ENCODE data around the gene WIPF2.

The WIPF2 gene

DNA sequence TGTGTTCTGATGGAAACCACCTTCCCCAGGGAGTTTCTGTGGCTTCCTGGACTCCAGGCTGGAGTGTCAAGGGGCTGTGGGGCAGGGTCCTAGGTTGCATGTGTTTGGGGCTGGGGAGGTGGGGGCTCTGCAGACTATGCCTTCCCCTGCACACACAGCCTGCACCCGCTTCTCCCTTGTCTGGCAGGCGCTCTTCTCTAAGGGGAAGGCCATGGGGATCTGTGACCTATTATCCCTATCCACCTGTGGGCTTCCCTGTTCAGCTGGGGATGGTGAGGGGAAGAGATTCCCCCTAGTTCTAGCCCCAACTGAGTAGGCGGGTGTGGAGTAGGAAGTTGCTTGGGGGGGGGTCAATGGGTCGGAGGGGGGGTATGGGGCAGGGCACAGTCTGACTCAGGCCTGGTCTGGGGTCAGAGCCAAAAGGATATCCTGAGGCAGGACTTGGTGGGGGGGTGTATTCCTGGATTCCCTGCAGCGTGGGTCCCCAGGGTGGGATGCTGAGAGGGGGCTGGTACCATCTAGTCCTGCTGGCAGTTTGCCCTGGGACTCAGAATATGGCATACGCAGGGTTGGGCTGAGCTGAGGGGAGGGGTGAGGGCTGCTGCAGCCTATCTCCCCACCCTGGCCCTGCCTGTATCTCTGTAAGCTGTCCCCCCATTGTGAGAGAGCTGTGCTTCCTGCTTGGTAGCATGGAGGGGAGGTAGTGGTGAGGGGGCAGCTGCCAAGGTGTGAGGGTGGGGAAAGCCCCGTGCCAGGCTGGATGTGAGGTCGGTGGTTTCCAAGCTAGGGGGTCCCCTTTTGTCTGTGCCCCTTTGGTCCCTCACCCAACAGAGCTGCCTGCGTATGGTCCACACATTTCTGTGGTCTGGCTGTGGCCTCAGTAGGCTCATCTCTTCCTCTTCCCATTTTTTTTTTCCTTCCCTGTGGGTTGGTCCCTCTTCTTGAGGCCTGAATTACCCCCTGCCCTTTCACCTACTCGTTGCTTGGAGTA is 104.6 kb downstream of the WIPF2 start:
- peaks cover 8% of the 10 kb centered on the region for H3K79me2 ChIP-seq (ENCODE audit: control insufficient read depth, insufficient read depth, low read length)
- H3K23ac ChIP-seq (ENCODE audit: low read length) = no peak overlapping the region
- no peak overlapping the region for H4K8ac ChIP-seq (ENCODE audit: low read depth, low read length)
- H3K4ac ChIP-seq (ENCODE audit: low read depth, low read length) = no peak overlapping the region
- no peaks in the 10 kb centered on the region for H3K36me3 ChIP-seq (ENCODE audit: control insufficient read depth, insufficient read depth, low read length)
- no peak overlapping the region for H3K4me3 ChIP-seq (ENCODE audit: low read length)
- H3K4me1 ChIP-seq (ENCODE audit: control insufficient read depth, low read depth, low read length) = peaks cover 8% of the 10 kb centered on the region
- H2BK5ac ChIP-seq (ENCODE audit: low read length) = no peak overlapping the region
- no CpG with 5 or more reads among the region's 10 CpGs for WGBS (ENCODE audit: extremely low coverage, insufficient coverage, low lambda C conversion rate)
- H3K4me2 ChIP-seq (ENCODE audit: low read length) = no peak overlapping the region
- DNase-seq = no peak
- no peak overlapping the region for H2BK15ac ChIP-seq (replicated peaks; ENCODE audit: low read depth)
- H3K79me1 ChIP-seq (ENCODE audit: low read length) = peaks cover 27% of the 10 kb centered on the region
- H2AK5ac ChIP-seq (ENCODE audit: low read length) = no peak overlapping the region
- no peak overlapping the region for H3K56ac ChIP-seq (ENCODE audit: low read length)
- no peak overlapping the region for H3K27ac ChIP-seq (ENCODE audit: low read depth, low read length)
- no peak overlapping the region for H2BK120ac ChIP-seq (ENCODE audit: low read depth, low read length)
- H3K9ac ChIP-seq (ENCODE audit: low read length) = no peak overlapping the region
- H4K5ac ChIP-seq (ENCODE audit: low read length) = no peak overlapping the region
- no peak overlapping the region for H3K18ac ChIP-seq (ENCODE audit: low read length)
- H3K27me3 ChIP-seq (ENCODE audit: insufficient read depth, low read length, poor library complexity) = no peaks in the 10 kb centered on the region

DNA sequence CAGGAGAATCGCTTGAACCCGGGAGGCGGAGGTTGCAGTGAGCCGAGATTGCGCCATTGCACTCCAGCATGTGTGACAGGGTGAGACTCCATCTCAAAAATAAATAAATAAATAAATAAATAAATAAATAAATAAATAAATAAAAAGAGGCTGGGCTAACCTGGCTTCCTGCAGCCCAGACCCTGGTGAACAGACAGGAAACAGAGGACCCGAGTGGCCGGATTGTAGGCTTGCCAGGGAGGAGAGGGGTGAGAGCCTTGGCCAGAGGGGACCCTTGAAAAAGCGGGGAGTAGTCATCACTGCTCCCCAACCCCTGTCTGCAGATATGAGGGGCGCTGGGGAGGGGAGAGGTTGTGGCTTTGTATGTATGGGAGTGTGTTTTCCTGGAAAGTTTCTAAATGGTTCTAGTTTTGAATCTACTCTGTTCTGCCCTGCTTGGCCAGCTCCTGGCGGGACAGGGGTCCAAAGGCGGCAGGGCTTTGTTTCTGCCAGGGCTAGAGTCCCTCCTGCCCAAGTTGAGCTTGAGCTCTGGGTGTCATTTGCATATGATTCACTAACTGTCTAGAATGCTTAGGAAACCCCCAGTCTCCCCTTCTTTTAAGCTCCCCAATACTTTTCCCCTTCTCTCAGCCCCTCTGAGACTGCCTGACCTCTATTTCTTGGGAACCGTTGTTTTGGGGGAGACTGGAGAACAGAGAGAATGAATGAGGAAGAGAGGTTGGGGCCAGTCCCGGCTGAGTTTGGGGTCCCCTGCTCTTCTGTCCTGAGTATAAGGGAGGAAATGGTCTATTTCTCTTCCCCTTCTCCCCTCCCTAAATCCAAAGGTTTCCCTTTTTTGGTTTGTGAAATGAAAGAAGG is 106.3 kb downstream of the WIPF2 start:
- Histone ChIP-seq H3K27me3 (ENCODE audit: insufficient read depth, low read length, poor library complexity) (no peaks in the 10 kb centered on the region), H3K4ac (ENCODE audit: low read depth, low read length) (no peak overlapping the region), H2BK120ac (ENCODE audit: low read depth, low read length) (no peak overlapping the region), H3K18ac (ENCODE audit: low read length) (no peak overlapping the region), H3K56ac (ENCODE audit: low read length) (no peak overlapping the region), H3K4me1 (ENCODE audit: control insufficient read depth, low read depth, low read length) (peaks cover 3% of the 10 kb centered on the region), H3K9ac (ENCODE audit: low read length) (no peak overlapping the region), H4K5ac (ENCODE audit: low read length) (no peak overlapping the region), H3K27ac (ENCODE audit: low read depth, low read length) (no peak overlapping the region), H2AK5ac (ENCODE audit: low read length) (no peak overlapping the region), H2BK5ac (ENCODE audit: low read length) (no peak overlapping the region), H3K23ac (ENCODE audit: low read length) (no peak overlapping the region), H4K8ac (ENCODE audit: low read depth, low read length) (no peak overlapping the region), H3K79me2 (ENCODE audit: control insufficient read depth, insufficient read depth, low read length) (peaks cover 5% of the 10 kb centered on the region), H3K4me2 (ENCODE audit: low read length) (no peak overlapping the region), H2BK15ac (replicated peaks; ENCODE audit: low read depth) (no peak overlapping the region), H3K79me1 (ENCODE audit: low read length) (peaks cover 19% of the 10 kb centered on the region), H3K36me3 (ENCODE audit: control insufficient read depth, insufficient read depth, low read length) (no peaks in the 10 kb centered on the region), H3K4me3 (ENCODE audit: low read length) (no peak overlapping the region)
- WGBS (ENCODE audit: extremely low coverage, insufficient coverage, low lambda C conversion rate) = no CpG with 5 or more reads among the region's 13 CpGs
- DNase-seq = no peak

DNA sequence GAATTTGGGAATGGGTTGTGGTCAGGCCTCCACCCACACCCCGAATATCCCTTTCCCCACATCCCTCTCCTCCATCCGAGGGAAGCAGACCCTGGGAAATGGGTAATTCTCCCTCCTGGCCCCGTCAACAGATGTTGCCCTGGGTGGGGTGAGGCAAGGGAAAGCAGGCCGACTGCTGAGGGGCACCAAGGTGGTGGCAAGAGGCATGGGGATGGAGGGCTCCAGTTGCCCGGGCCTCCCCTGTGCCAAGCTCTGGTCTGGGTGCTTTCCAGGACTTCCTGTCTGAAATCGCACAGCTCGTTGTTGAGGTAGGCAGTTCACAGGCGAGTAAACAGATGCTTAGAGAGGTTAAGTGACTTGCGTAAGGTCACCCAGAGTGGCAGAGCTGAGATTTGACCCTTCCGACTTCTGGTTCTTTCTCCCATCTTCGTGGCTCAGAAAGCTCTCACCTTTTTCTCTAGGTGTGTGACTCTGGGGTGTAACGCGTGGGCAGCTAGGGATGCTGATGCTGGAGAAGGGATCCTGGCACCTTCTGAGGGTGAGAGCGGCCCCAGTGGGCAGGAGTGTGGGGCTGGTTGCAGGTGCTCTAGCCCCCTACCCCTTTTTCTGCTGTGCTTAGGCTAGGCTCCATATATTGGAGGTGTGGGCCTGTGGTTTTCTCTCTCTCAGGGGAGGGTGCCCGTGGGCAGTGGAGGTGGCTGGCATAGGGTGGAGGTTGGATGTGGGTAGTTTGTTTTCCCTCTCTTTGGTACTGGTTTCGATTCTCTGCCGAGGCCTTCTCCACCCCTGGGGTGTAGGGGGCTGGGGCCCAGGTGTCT is 107.1 kb downstream of the WIPF2 start:
- Histone ChIP-seq H2BK5ac (ENCODE audit: low read length) (no peak overlapping the region), H2BK120ac (ENCODE audit: low read depth, low read length) (no peak overlapping the region), H3K4ac (ENCODE audit: low read depth, low read length) (no peak overlapping the region), H3K23ac (ENCODE audit: low read length) (no peak overlapping the region), H4K5ac (ENCODE audit: low read length) (no peak overlapping the region), H3K4me1 (ENCODE audit: control insufficient read depth, low read depth, low read length) (peaks cover 3% of the 10 kb centered on the region), H3K79me1 (ENCODE audit: low read length) (peaks cover 18% of the 10 kb centered on the region), H3K27me3 (ENCODE audit: insufficient read depth, low read length, poor library complexity) (no peaks in the 10 kb centered on the region), H3K4me3 (ENCODE audit: low read length) (no peak overlapping the region), H3K79me2 (ENCODE audit: control insufficient read depth, insufficient read depth, low read length) (peaks cover 2% of the 10 kb centered on the region), H3K9ac (ENCODE audit: low read length) (no peak overlapping the region), H3K56ac (ENCODE audit: low read length) (no peak overlapping the region), H3K36me3 (ENCODE audit: control insufficient read depth, insufficient read depth, low read length) (no peaks in the 10 kb centered on the region), H2AK5ac (ENCODE audit: low read length) (no peak overlapping the region), H2BK15ac (replicated peaks; ENCODE audit: low read depth) (no peak overlapping the region), H4K8ac (ENCODE audit: low read depth, low read length) (no peak overlapping the region), H3K4me2 (ENCODE audit: low read length) (no peak overlapping the region), H3K27ac (ENCODE audit: low read depth, low read length) (no peak overlapping the region), H3K18ac (ENCODE audit: low read length) (no peak overlapping the region)
- no CpG with 5 or more reads among the region's 17 CpGs for WGBS (ENCODE audit: extremely low coverage, insufficient coverage, low lambda C conversion rate)
- no peak for DNase-seq

DNA sequence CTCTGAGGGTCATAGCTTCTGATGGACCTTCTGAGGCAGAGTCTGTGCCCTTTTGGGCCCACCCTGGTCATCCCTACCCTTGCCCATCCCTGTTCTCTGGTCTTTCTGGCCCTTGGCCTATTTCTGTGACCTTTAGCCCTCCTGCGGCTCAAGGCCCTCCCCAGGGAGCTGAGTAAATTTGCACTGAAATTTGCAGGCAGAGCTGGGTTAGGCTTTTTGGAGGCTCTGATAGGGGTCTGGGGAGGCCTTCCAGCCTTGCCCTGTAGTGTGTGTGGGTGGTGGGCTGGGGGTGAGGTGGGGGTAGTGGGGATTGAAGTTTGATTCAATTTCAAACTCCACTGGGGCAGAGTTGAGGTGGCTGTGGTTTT is 107.7 kb downstream of the WIPF2 start:
- no peak overlapping the region for H4K5ac ChIP-seq (ENCODE audit: low read length)
- H2BK15ac ChIP-seq (replicated peaks; ENCODE audit: low read depth) = no peak overlapping the region
- no peak overlapping the region for H3K23ac ChIP-seq (ENCODE audit: low read length)
- no CpG with 5 or more reads among the region's 1 CpG for WGBS (ENCODE audit: extremely low coverage, insufficient coverage, low lambda C conversion rate)
- H3K4me3 ChIP-seq (ENCODE audit: low read length) = no peak overlapping the region
- H4K8ac ChIP-seq (ENCODE audit: low read depth, low read length) = no peak overlapping the region
- H3K9ac ChIP-seq (ENCODE audit: low read length) = no peak overlapping the region
- no peaks in the 10 kb centered on the region for H3K36me3 ChIP-seq (ENCODE audit: control insufficient read depth, insufficient read depth, low read length)
- no peak overlapping the region for H3K27ac ChIP-seq (ENCODE audit: low read depth, low read length)
- no peak overlapping the region for H3K4ac ChIP-seq (ENCODE audit: low read depth, low read length)
- no peak overlapping the region for H2BK120ac ChIP-seq (ENCODE audit: low read depth, low read length)
- H3K18ac ChIP-seq (ENCODE audit: low read length) = no peak overlapping the region
- peaks cover 18% of the 10 kb centered on the region for H3K79me1 ChIP-seq (ENCODE audit: low read length)
- H3K4me1 ChIP-seq (ENCODE audit: control insufficient read depth, low read depth, low read length) = peaks cover 3% of the 10 kb centered on the region
- no peak overlapping the region for H3K4me2 ChIP-seq (ENCODE audit: low read length)
- H3K56ac ChIP-seq (ENCODE audit: low read length) = no peak overlapping the region
- H3K79me2 ChIP-seq (ENCODE audit: control insufficient read depth, insufficient read depth, low read length) = no peaks in the 10 kb centered on the region
- no peak for DNase-seq
- H2BK5ac ChIP-seq (ENCODE audit: low read length) = no peak overlapping the region
- no peaks in the 10 kb centered on the region for H3K27me3 ChIP-seq (ENCODE audit: insufficient read depth, low read length, poor library complexity)
- no peak overlapping the region for H2AK5ac ChIP-seq (ENCODE audit: low read length)

DNA sequence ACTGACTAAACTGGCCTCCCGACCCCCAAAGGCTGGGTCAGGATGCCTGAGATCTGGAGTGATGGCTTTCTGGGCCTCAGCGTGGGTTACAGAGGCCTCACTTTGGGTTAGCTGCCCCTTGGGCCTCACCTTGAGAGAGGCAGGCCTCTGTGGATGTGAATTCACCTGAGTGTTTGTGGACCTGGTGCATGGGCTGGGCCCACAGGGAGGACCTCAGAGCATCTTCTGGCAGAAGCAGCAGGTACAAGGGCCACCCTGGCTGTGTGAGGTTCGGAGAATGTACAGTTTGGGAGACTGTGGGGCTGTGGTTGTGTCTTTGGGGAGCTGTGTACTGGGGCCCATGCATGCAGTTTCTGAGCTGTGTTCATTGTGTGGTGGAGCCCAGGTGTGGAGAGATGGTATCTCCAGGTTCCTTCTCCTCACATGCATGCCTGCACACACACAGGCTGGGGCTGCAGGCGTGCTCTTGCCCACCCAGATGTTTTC is 108.2 kb downstream of the WIPF2 start:
- Histone ChIP-seq H4K8ac (ENCODE audit: low read depth, low read length) (no peak overlapping the region), H2BK15ac (replicated peaks; ENCODE audit: low read depth) (no peak overlapping the region), H3K9ac (ENCODE audit: low read length) (no peak overlapping the region), H3K18ac (ENCODE audit: low read length) (no peak overlapping the region), H3K56ac (ENCODE audit: low read length) (no peak overlapping the region), H3K79me1 (ENCODE audit: low read length) (peaks cover 15% of the 10 kb centered on the region), H3K27me3 (ENCODE audit: insufficient read depth, low read length, poor library complexity) (no peaks in the 10 kb centered on the region), H3K27ac (ENCODE audit: low read depth, low read length) (no peak overlapping the region), H3K4me3 (ENCODE audit: low read length) (no peak overlapping the region), H2BK120ac (ENCODE audit: low read depth, low read length) (no peak overlapping the region), H3K23ac (ENCODE audit: low read length) (no peak overlapping the region), H3K36me3 (ENCODE audit: control insufficient read depth, insufficient read depth, low read length) (no peaks in the 10 kb centered on the region), H3K4ac (ENCODE audit: low read depth, low read length) (no peak overlapping the region), H3K79me2 (ENCODE audit: control insufficient read depth, insufficient read depth, low read length) (no peaks in the 10 kb centered on the region), H3K4me2 (ENCODE audit: low read length) (no peak overlapping the region), H2AK5ac (ENCODE audit: low read length) (no peak overlapping the region), H4K5ac (ENCODE audit: low read length) (no peak overlapping the region), H2BK5ac (ENCODE audit: low read length) (no peak overlapping the region), H3K4me1 (ENCODE audit: control insufficient read depth, low read depth, low read length) (peaks cover under 1% of the 10 kb centered on the region)
- DNase-seq = no peak
- WGBS (ENCODE audit: extremely low coverage, insufficient coverage, low lambda C conversion rate) = no CpG with 5 or more reads among the region's 4 CpGs

All from mesendoderm (in vitro differentiated cells).